HG03064 (cell line): ENCODE measurements around the gene FHIT.

Experiments
- ATAC-seq: cut with Tn5 transposase; IDR thresholded peaks from one replicate; pipeline ENCODE4 v1.9.1; 2021; ENCODE audit warnings: low read depth; ENCODE audit not compliant: unreplicated experiment

Gene FHIT

DNA sequence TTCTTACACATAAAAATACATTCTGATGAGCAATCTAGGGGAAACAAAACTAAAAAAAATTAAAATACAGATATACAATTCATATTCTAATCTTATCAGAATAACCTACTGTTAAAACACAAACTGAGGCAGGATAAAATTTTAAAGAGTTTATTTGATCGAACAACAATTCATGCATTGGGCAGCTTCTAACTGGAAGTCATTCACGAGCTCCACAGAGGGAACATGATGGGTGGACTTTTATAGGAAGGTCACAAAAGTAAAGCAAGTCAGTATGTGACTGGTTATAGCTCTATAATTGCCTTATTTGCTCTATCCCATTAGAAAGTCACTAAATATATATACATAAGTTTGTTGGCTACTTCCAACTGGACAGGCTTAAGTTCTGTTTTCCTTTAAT is 1144.0 kb downstream of the FHIT start:
- ATAC-seq = no peak

DNA sequence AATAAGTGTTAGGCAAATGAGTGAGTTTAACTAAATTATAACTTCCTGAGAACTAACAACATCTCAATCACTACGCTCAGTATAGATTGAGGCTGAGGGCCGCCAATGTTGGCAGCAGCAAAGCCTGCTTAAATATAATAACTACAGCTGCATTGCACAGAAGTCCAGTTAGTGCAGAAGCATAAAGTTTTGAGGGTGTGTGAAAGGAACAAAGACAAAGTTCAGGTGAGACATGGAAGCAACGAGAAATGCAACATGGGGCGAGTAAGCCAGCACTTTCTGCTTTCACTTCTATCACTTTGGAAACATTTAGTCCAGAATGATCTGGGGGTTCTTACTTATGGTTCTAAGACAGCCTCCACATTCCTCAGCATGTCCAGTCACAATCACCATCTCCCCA is 1149.1 kb downstream of the FHIT start:
- no peak for ATAC-seq

DNA sequence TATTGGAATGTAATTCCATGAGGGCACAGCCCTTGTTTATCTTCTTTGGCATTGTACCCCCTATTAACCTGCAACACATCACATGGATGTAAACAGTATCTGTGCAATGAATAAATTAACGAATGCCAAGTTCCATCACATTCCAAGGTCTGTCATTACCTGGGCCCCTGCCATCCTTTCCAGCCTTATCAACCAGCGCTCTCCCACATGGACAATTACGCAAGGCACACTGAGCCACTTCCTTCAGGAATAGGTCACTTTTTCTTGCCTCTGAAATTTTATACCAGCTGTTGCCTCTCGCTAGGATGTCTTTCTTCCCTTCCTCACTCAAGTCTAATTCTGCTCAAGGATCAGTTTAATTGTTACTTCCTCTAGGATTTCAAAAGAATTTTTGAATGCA is 1149.6 kb downstream of the FHIT start:
- no peak for ATAC-seq

DNA sequence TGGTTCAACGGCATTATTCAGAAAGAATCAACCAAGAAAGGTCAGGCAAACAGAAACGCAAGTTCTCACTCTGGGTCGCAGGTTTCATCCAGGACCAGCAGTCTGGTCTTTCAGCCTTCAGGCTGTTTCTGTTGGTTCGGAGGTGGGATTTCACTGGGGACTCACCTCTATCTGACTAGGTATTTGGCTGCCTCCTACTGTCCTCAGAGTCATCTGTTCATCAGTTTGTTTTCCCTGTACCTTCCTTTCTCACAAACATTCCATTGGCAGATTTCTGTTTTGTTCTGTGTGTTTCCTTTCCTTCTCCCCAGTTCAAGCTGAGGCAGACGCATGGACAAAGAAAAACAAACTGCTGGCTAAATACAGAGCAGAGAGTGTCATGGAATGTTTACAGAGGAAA is 1154.8 kb downstream of the FHIT start:
- no peak for ATAC-seq

DNA sequence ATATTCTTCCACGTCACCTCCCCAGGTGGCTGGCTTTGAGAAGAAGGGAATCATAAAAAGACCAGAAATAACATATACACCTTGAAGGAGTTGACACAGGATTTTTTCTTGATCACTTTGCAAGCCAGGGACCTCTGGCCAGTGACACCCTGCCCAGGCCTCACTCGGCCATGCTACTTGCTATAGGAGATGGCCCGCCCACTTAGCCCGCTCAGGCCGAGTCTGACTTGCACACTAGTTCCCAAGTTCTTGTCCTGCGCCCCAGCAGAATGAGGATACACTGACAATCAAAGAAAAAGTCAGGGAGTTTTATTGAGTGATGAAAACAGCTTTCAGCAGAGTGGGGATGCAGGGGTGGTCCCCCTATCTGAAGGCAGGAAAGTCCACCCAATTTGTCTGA is 1155.3 kb downstream of the FHIT start:
- ATAC-seq = no peak

DNA sequence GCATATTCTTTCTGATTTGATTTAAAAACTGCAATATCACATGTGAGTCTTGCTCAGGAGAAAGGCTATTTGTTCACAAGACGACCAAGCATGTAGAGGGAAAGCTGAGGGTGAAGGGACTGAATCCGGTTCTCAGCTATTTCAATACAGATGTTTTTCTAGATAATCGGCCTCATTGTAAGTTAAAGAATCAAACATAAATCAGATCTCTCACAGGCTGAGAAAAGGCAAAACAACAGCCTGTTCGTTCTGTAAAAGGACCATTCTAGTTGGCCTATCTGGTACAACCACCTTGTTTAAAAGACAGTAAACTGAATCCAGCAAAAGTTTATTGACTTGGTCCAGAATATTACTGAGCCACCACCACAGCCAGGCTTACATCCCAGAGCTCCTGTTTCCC is 1155.7 kb downstream of the FHIT start:
- ATAC-seq = no peak

DNA sequence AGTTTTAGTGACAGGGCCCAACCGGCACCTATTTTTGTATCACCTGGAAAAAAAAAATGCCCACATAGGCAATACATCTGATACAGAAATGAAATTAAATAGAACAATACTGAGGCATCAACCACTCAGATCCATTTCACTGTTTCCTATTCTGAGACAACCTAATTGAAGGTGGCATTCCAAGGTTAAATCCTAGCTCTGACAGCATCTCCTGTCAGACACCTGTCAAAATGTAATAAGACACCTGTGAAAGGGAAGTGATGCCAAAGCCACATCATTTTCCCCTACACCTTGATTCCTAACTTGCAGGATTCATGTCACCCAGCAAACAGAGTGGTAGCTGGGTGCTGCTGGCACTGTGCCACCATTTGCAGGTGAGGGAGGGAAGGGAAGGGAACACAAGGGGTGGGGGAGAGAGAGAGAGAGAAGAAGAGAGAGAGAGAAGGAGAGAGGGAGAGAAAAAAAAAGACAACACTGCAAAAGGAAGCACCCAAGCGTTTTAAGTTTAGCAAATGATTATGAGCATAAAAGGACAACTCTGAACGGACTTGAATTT is 1156.8 kb downstream of the FHIT start:
- ATAC-seq = no peak

DNA sequence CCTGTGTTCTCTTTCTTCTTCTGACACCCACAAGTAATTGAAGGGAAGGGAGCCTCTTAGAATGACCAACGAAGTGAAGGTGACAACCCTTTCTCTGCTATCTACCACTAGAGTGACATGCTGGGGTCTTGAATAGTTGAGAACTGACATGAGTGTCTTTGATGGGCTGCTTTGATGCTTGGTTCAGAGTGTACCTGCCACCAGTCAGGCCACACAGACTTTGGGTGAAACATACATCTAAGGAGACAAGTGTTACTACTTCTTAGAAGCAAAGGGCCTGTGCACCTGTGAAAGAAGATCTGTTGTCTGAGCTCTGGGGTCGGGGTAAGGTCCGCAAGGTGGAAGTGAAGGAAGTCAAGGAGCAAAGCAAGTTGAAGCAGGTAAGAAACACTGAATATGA is 1160.7 kb downstream of the FHIT start:
- no peak for ATAC-seq

DNA sequence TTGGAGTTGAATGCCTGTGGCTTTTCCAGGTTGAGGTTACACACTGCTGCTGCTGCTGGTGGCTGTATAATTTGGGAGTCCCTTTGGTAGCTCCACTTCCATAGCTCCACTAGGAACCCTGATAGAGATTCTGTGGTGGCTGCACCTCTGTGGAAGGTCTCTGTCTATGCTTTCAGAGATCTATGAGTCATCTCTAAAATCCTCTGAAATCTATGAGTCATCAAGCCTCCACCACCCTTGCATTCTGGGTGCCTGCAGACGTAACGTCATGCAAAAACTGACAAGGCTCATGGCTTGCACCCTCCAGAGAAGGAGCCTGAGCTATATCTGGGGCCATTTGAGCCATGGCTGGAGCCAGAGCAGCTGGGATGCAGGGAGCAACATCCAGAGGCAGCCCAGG is 1164.4 kb downstream of the FHIT start:
- no peak for ATAC-seq

DNA sequence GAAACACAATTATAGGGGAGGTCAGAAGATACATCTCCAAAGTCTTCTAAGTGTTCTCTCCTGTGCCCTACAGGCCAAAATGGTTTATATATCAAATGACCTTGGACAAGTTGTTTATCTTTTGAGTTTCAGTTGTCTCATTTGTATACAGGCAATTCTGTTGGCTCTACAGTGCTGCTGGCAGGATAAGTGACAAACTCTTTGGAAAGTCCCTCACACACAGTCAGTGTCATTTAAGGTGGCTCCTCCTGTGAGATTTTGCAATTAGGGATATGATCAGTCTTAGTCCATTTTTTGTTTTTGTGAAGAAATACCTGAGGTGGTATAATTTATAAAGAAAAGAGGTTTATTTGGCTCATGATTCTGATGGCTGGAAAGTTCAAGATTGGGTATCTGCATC is 1165.6 kb downstream of the FHIT start:
- no peak for ATAC-seq

DNA sequence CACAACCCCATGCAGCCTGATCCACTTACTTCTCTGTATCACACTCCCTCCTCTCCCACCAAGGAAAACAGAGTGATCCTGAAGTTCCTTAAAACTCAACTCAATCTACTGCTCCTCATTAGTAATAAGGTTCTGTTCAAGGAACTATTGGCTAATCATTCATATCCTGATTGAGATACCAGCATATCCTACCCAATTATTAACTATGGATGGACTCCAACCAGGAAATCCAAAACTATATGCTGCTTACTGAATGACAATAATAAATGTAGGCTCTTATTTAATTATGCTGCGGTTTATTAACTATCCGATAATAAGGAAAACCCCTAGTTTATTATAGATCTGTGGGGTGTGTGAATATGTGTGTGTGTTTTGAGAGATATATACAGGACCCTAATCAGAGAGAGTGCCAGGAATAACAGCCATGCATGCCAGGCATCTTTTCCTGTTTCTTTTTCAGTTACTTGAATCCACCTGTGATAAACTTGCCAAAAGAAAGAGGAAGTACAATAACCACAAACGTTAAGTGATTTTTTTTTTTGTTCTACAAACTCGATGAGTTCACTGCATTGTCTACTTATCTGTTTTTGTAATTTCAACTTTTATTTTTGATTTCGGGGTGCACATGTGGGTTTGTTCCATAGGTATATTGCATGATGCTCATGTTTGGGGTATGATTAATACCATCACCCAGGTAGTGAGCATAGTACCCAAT is 1169.7 kb downstream of the FHIT start:
- ATAC-seq = no peak

DNA sequence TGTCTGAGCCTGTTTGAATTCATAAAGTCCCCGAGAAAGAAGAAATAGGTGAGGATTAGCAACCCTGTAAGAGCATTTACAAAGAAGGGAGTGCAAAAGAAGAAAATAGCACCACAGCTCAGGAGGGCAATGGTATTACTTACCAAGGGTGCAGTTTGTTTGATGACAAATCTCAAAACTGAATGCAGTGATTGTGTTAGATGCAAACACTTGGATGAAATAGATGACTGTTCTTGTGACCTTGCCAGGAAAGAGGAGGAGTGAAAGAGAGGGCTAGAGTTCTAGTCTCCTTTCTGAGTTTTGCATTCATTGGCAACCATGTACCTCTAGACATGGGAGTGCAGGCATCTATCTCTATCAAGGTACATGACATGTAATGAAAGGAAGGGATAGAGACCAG is 1170.6 kb downstream of the FHIT start:
- no peak for ATAC-seq

DNA sequence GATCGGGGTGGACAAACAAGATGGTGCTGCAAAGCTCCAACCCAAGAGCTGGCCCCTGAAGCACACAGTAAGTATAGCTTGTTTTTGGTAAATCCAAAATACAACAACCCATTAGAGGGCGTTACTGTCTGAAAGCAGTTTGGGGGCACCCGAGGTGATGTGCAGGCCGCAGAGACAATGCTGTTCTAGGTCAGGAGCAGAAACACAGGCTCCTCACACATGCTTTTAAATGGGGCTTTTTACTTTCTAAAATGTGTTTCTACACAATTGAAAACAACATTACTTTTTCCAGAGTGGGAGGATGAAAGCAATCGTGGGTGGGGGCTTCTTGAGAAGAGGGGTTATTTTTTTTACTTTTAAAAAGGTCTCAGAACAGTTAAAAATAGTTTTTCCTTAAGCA is 1172.2 kb downstream of the FHIT start:
- no peak for ATAC-seq

DNA sequence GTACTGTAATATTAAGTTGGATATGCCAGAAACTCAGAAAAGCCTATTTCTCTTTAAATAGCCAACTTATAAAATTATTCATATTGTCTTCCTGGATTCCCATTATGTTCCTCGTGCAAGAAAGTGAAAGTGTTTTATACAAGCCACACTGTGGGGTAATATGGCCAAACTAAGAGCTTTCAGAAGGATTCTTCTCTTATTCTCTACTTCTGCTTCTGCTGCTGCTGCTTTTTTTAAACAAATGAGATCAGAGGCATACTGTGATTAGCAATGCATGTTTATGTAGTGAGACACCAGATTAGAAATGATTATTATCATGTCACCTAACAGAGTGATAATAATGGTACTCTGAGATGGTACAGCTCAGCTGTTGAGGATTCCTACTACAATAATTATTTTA is 1174.9 kb downstream of the FHIT start:
- no peak for ATAC-seq

DNA sequence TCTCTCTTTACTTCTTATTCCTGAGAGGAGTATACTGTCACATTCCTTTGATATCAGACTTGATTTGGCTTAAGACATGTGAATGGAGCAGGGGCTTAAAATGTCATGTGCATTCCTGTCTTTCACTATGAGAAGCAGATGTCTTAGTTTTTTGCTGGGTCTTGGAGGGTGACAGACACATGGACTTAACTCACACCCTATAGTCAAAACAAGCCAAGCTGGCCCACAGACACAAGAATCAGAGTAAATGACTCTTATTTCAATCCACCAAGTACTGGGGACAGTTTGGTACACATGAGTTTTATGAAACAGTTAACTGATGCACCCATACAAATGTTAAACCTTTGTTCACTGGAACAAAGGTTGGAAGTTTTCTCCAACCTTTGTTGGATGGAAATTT is 1177.3 kb downstream of the FHIT start:
- ATAC-seq = no peak

DNA sequence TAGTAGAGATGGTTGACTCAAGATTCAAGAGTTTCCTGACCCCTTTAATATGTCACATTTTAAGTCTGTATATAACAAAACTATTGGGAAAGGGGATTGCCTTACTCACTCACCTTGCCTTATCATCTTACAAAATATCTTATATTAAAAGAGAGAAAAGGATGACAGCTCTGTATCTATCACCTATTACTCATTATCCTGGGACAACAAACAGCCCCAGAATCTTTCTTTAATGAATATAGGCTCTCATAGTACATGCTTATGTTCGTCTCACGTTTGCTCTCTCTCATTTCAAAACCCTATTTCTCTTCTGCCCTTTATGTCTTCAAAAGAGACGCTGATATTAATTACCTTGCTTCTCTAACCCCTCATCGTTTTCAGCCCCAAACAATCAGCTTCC is 1178.0 kb downstream of the FHIT start:
- ATAC-seq = no peak

DNA sequence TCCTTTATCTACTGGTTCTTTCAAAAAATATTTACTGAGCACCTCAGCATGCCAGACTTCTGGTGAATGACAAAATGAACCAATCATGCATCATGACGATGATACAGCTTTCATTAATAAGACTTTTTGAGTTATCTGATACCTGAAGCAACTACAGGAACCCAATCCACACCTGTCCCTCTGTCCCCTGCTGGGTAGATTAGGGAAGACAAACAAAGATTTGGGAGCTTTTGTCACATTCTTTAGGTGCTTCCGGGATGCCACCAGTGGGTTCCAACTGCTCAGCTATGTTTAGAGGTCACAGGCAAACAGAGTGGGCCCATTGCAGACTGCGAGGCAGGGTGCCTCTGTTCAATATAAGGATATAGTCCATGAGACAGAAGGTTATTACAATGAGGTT is 1180.9 kb downstream of the FHIT start:
- ATAC-seq = no peak

DNA sequence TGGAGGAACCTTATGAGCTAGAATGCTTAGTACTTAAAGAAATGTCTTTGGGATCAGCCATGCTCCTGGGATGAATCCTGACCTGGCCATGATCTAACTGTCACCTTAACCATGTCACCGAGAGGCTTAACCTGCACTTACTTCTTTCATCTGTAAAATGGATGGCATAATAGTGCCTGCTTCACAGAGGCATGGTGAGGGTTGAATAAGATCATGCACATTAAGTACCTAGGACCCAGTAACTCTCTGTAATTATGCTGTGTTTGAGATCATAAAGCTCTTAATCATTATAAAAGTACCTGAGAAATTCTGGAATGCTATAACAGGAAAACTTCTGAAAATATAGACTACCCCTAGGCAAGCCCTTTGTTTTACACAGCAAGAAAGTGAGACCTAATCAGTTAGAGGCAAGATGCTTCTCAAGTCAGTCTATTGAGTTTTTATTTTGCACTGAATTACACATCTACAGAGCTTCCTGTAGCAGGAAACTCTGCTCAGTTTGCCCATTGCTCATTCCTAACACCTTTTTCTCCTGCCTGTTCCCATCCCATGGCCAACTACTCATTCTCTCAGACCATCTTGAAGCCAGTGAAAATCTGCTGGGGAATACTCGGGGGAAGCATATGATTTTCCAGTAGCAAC is 1185.9 kb downstream of the FHIT start:
- no peak for ATAC-seq

DNA sequence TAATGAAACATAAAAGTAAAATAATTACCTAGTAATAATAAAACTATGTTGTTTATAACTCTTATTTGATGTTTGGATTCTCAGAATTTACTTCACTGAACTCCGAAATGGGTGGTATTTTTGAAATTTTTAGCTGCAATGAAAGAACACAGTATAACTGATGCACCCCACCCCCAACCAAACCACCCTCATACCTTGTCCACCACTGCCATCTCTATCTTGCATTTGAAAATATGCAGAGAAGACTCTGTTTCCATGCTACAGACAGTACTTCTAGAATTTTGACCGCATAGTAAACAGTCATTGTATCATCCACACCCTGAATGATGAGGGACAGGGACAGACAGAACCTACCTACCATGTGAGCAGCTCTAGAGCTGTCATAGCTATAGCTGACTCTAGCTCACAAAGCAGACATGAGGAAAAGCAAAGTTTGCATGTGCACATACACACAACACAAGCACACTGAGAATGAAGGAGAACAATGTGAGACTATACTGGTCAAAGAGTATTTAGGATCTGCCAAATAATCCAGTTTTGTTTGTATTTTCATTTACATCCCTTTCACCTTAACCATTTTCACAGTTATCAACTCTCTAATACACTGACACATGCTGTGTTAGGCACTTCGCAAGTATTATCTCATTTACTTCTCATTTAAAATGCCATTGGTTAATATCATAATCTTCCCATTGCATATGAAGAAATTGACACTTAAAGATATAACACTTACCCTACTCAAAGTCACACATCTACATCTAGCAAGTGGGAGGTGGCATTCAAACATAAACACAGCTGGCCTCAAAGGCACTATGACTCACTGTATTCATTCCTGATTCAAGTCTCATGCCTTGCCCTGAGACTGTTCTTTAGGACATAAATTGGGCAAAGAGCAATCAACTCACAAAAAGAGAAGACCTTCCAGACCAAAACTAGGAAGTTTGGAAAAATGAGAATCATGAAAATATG is 1186.8 kb downstream of the FHIT start:
- no peak for ATAC-seq

DNA sequence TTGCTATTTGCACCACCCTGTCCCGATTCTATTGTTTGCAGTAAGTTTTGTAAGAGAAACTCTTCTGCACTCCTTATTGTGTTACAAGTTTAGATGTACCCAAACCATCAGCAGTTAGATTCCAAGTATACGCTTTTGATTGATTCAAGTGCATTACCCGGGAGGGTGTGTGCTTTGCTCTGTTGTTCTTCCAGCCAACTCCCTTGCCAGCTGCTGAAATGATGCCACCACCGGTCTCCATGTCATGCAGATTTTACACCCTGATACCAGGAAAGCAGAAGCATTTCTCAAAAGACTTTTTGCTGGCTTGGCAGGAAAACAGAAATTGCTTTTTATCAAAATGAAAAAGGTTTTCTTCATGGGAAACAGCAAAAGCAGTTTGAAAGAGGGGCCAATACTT is 1194.8 kb downstream of the FHIT start:
- no peak for ATAC-seq

DNA sequence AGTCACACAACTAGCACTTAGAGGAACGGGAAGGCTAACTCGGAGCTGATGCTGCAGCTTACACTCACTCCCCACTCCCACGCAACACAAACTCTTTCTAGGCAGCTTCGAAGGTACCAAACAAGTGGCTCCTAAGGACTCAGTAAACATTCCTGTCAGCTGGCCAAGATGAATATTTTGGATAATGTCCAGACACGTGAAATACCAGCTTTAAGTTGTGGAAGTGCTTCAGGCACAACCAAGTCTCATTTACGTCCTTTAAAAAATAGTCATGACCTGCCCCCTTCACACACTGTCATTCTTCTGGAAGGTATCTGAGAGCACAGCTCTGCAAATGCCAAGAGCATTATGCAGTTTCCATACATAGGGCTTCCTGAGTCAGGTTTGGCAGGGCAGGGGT is 1195.5 kb downstream of the FHIT start:
- ATAC-seq = no peak
